PC-3 (cell line): ENCODE results near the gene MED7. TPM values are rescaled to one million over a fixed set of nuclear protein-coding genes. Genes with fewer than 3 reads are reported as not detected.

Source experiments
- ATAC-seq: fragments of 200-7000 bp; cut with Tn5 transposase; 2 replicates; pipeline ENCODE4 v1.9.1; 2020; ENCODE audit warnings: mild to moderate bottlenecking, moderate library complexity
- BruUV-seq: library from RNA; stranded (reverse); fragments of 400-500 nt; replicated peaks from 2 replicates; lab custom pipeline; 2021; lab: Mats Ljungman, UMichigan
- CTCF ChIA-PET: fragments of 300-600 bp; sonication (Branson Sonifier 250); formaldehyde crosslinking; loops from one replicate; lab custom pipeline; 2022; ENCODE audit warnings: antibody characterized with exemption; lab: Charles Lee
- POLR2A ChIA-PET: fragments of 300-600 bp; sonication (Branson Sonifier 250); formaldehyde crosslinking; loops from one replicate; lab custom pipeline; 2022; ENCODE audit warnings: antibody characterized with exemption; ENCODE audit not compliant: unreplicated experiment; lab: Charles Lee
- DNase-seq: peaks from one replicate; pipeline ENCODE4 v3.0.0-alpha.2; 2015
- H2AFZ ChIP-seq: fragments of 300-600 bp; sonication (generic); 2 replicates; pipeline ENCODE4 v1.6.0; 2016; ENCODE audit warnings: antibody characterized with exemption, low read length
- H3F3A ChIP-seq: fragments of 300-600 bp; sonication (generic); one replicate; pipeline ENCODE4 v1.6.0; 2017; ENCODE audit warnings: antibody characterized with exemption, low read length, control low read depth, mild to moderate bottlenecking; ENCODE audit not compliant: unreplicated experiment
- H3K27ac ChIP-seq: fragments of 300-600 bp; sonication (generic); 2 replicates; pipeline ENCODE4 v1.5.1; 2016; ENCODE audit warnings: mild to moderate bottlenecking, low read length
- H3K27me3 ChIP-seq: fragments of 300-600 bp; sonication (generic); 2 replicates; pipeline ENCODE4 v1.6.1; 2016; ENCODE audit warnings: low read length, mixed read lengths
- H3K36me3 ChIP-seq: fragments of 300-600 bp; sonication (generic); 2 replicates; pipeline ENCODE4 v1.6.1; 2016; ENCODE audit warnings: low read depth, mixed run types, low read length, mixed read lengths
- H3K4me1 ChIP-seq: fragments of 300-600 bp; sonication (generic); 2 replicates; pipeline ENCODE4 v1.5.1; 2016; ENCODE audit warnings: low read length; ENCODE audit not compliant: insufficient read depth
- H3K4me2 ChIP-seq: fragments of 300-600 bp; sonication (generic); 2 replicates; pipeline ENCODE4 v1.6.0; 2016; ENCODE audit warnings: low read length
- H3K4me3 ChIP-seq: fragments of 300-600 bp; sonication (generic); 2 replicates; pipeline ENCODE4 v1.5.1; 2016; ENCODE audit warnings: mild to moderate bottlenecking, low read length, mixed read lengths
- H3K79me2 ChIP-seq: fragments of 300-600 bp; sonication (generic); 2 replicates; pipeline ENCODE4 v1.6.1; 2017; ENCODE audit warnings: low read length, mixed read lengths
- H3K9ac ChIP-seq: fragments of 300-600 bp; sonication (generic); 2 replicates; pipeline ENCODE4 v1.6.0; 2016; ENCODE audit warnings: mild to moderate bottlenecking, low read length
- H3K9me2 ChIP-seq: fragments of 300-600 bp; sonication (generic); replicated peaks from 2 replicates; pipeline ENCODE4 v1.6.1; 2016; ENCODE audit warnings: mixed run types, low read length, mixed read lengths
- H3K9me3 ChIP-seq: fragments of 300-600 bp; sonication (generic); 2 replicates; pipeline ENCODE4 v1.6.1; 2016; ENCODE audit warnings: low read length, mixed read lengths
- H4K20me1 ChIP-seq: fragments of 300-600 bp; sonication (generic); 2 replicates; pipeline ENCODE4 v1.6.1; 2016; ENCODE audit warnings: low read length, mixed read lengths
- EZH2 ChIP-seq: fragments of 300-600 bp; sonication (generic); IDR thresholded peaks from one replicate; pipeline ENCODE4 v1.6.1; 2017; ENCODE audit warnings: antibody characterized with exemption, mild to moderate bottlenecking, low read length; ENCODE audit not compliant: unreplicated experiment
- EZH2phosphoT487 ChIP-seq: fragments of 300-600 bp; sonication (generic); IDR thresholded peaks from 2 replicates; pipeline ENCODE4 v1.6.1; 2018; ENCODE audit warnings: mild to moderate bottlenecking, antibody characterized with exemption, low read length, borderline replicate concordance
- intact Hi-C: fragments of 100-400 bp; cut with micrococcal nuclease; formaldehyde crosslinking; loops from 2 replicates; pipeline ENCODE4 v1.9.0; 2023
- total RNA-seq: library from RNA; depleted of rRNA; stranded (reverse); fragments of >200 nt; gene quantifications from 2 replicates; pipeline ENCODE4 v1.2.3, GENCODE V29; 2014; rRNA removed
- TF ChIP-seq, protein P1 (sequence below): fragments of 300-600 bp; sonication (generic); conservative IDR thresholded peaks from 2 replicates; pipeline ENCODE4 v1.5.1; 2017; ENCODE audit warnings: antibody characterized with exemption, low read depth, mild to moderate bottlenecking, low read length

Gene MED7
- total RNA-seq, 1 experiment from 2014 or later: 14.8 TPM

GRCh38 chr5:157088342-157088990, 54.2 kb downstream of the MED7 start:
- Histone ChIP-seq H4K20me1 (no peaks in the 10 kb centered on the region), H3K36me3 (no peaks in the 10 kb centered on the region), H3K27me3 (peaks cover 4% of the 10 kb centered on the region), H3K4me1 (no peaks in the 10 kb centered on the region), H3K27ac (no peak overlapping the region), H3K4me3 (no peak overlapping the region), H3K9me2 (no peaks in the 10 kb centered on the region), H2AFZ (no peak overlapping the region), H3K4me2 (no peak overlapping the region), H3K79me2 (no peaks in the 10 kb centered on the region), H3K9me3 (no peaks in the 10 kb centered on the region), H3F3A (no peaks in the 10 kb centered on the region), H3K9ac (no peak overlapping the region)
- ChIA-PET POLR2A (no interaction called here), CTCF (no interaction called here)
- no peak for TF ChIP-seq EZH2phosphoT487
- no peak for TF ChIP-seq EZH2
- TF ChIP-seq, protein P1, sequence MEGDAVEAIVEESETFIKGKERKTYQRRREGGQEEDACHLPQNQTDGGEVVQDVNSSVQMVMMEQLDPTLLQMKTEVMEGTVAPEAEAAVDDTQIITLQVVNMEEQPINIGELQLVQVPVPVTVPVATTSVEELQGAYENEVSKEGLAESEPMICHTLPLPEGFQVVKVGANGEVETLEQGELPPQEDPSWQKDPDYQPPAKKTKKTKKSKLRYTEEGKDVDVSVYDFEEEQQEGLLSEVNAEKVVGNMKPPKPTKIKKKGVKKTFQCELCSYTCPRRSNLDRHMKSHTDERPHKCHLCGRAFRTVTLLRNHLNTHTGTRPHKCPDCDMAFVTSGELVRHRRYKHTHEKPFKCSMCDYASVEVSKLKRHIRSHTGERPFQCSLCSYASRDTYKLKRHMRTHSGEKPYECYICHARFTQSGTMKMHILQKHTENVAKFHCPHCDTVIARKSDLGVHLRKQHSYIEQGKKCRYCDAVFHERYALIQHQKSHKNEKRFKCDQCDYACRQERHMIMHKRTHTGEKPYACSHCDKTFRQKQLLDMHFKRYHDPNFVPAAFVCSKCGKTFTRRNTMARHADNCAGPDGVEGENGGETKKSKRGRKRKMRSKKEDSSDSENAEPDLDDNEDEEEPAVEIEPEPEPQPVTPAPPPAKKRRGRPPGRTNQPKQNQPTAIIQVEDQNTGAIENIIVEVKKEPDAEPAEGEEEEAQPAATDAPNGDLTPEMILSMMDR: no peak
- ATAC-seq (no peak), DNase-seq (no peak)
- intact Hi-C loops: no loop called here
- no TSS peak for BruUV-seq

Other genes with a start within 250 kb of the MED7 start
- not detected in 2 replicates for gene TIMD4, start 179.6 kb downstream of the MED7 start, total RNA-seq
- not detected in 2 replicates for gene HAVCR1, start 83.7 kb downstream of the MED7 start, total RNA-seq
- 0.04 TPM in 1 of 2 replicates, not detected in the other for gene HAVCR2, start 33.8 kb downstream of the MED7 start, total RNA-seq
- gene GARIN3, start 23.4 kb upstream of the MED7 start, total RNA-seq: not detected in 2 replicates
- 0.58 and 0.69 TPM in 2 replicates for gene ITK, start 38.0 kb upstream of the MED7 start, total RNA-seq
- 30.4 and 36.0 TPM in 2 replicates for gene CYFIP2, start 123.3 kb upstream of the MED7 start, total RNA-seq